H1 (cell line): ENCODE results near the gene PRELID2. TPM values are rescaled to one million over a fixed set of nuclear protein-coding genes. Genes with fewer than 3 reads are reported as not detected.

Source experiments
- CBX8 ChIP-seq: fragments of 300-800, 300-1000 bp; sonication (generic); IDR thresholded peaks from 2 replicates; pipeline ENCODE4 v1.7.1; 2016; ENCODE audit warnings: low read depth, low read length, borderline replicate concordance
- EZH2 ChIP-seq: fragments of 200-600 bp; sonication (generic); IDR thresholded peaks from 2 replicates; pipeline ENCODE4 v1.7.1; 2012; ENCODE audit warnings: low read depth, mild to moderate bottlenecking, moderate library complexity, low read length, inconsistent platforms; ENCODE audit not compliant: severe bottlenecking
- RXRA ChIP-seq: IDR thresholded peaks from 2 replicates; pipeline ENCODE4 v1.6.1; 2011; ENCODE audit warnings: low read depth, mild to moderate bottlenecking, low read length, moderate library complexity; ENCODE audit not compliant: insufficient read depth
- SIN3A ChIP-seq, 2 experiments: IDR thresholded peaks in 1 of 2; conservative IDR thresholded peaks in 1 of 2; 2 replicates each; pipeline ENCODE4 v1.6.1; 2011 to 2012; ENCODE audit warnings: low read length in 2 of 2, improper control_type of control experiment in 1 of 2, low read depth in 1 of 2, mild to moderate bottlenecking in 1 of 2
- polyA plus RNA-seq, 7 experiments: library from polyadenylated mRNA; depleted of rRNA in 3 of 7; stranded (reverse) in 5 of 7; unstranded in 2 of 7; fragments of >200 nt in 5 of 7; fragments of 200-250 nt in 2 of 7; gene quantifications; 1 replicate in 5 of 7; 2 replicates in 1 of 7; 4 replicates in 1 of 7; pipeline versions ENCODE4 v1.2.1 to v1.2.3, GENCODE V29; 2011 to 2013; ENCODE audit warnings: missing spikeins in 2 of 7, mixed read lengths in 2 of 7
- total RNA-seq: library from RNA; stranded (reverse); fragmentation: NEBNext Ultra II Directional; extraction: Animal tissue kit (Norgen Biotek cat#: 25700); gene quantifications from 2 replicates; pipeline ENCODE4 v1.2.1, GENCODE V29; 2021

Gene PRELID2
- total and polyA plus RNA-seq, 2 of the 8 experiments (the other 6 are each of a cell fraction or from before 2014, with no cell fraction given) = 2.2 to 7.8 TPM

GRCh38 chr5:145863003-145863402 lies 27.9 kb upstream of the PRELID2 start (continued):
- TF ChIP-seq CBX8 (no peak), RXRA (no peak), SIN3A (conservative IDR thresholded peaks at IDR 0.05 in 1 of 2, IDR thresholded peaks at IDR 0.05 in 1 of 2; ENCODE audit: low read depth in 1 of 2, low read length in 2 of 2) (no peak), EZH2 (no peak)
